HG02840 (cell line): ENCODE measurements around the gene KYNU.
A peak's percentile ranks its signal among the peaks of the same experiment; 100 is the strongest.
"Not testable (repeated sequence)": the region's sequence is repeated elsewhere in the genome, so short reads cannot be mapped to it uniquely, and the experiment has no call there.

Experiments used
- ATAC-seq: cut with Tn5 transposase; IDR thresholded peaks from one replicate; pipeline ENCODE4 v1.9.1; 2021; ENCODE audit warnings: mild to moderate bottlenecking, moderate library complexity, moderate number of reproducible peaks; ENCODE audit not compliant: unreplicated experiment, low FRiP score

The KYNU gene

GRCh38 chr2:142993771-142994170, 116.3 kb downstream of the KYNU start:
- ATAC-seq, result no peak

GRCh38 chr2:142994665-142995064, 117.2 kb downstream of the KYNU start:
- ATAC-seq, result no peak

GRCh38 chr2:142997231-142997630, 119.8 kb downstream of the KYNU start:
- ATAC-seq, result no peak

- no peak for ATAC-seq
These were observed 123.1 kb downstream of the KYNU start for GRCh38 chr2:143000599-143000998.

- no peak for ATAC-seq
These were observed 124.0 kb downstream of the KYNU start for GRCh38 chr2:143001501-143001900.

- ATAC-seq, result no peak
These were observed 138.2 kb downstream of the KYNU start for GRCh38 chr2:143015656-143016055.

- ATAC-seq, result no peak
These were observed 149.1 kb downstream of the KYNU start for GRCh38 chr2:143026411-143027054.

- no peak for ATAC-seq
These were observed 151.7 kb downstream of the KYNU start for GRCh38 chr2:143029141-143029540.

- no peak for ATAC-seq
These were observed 152.7 kb downstream of the KYNU start for GRCh38 chr2:143030127-143030526.

- ATAC-seq, result peak; percentile 90
These were observed 157.0 kb downstream of the KYNU start for GRCh38 chr2:143034292-143035074.

- ATAC-seq, result no peak
These were observed 174.0 kb downstream of the KYNU start for GRCh38 chr2:143051465-143051864.

GRCh38 chr2:143053437-143053836, 176.0 kb downstream of the KYNU start:
- not testable (repeated sequence) for ATAC-seq

- no peak for ATAC-seq
These were observed 179.1 kb downstream of the KYNU start for GRCh38 chr2:143056550-143056949.

- no peak for ATAC-seq
These were observed 181.4 kb downstream of the KYNU start for GRCh38 chr2:143058851-143059250.

- ATAC-seq, result no peak
These were observed 186.2 kb downstream of the KYNU start for GRCh38 chr2:143063612-143064200.

- no peak for ATAC-seq
These were observed 190.6 kb downstream of the KYNU start for GRCh38 chr2:143068094-143068493.

GRCh38 chr2:143068509-143068908, 191.0 kb downstream of the KYNU start:
- ATAC-seq, result no peak

GRCh38 chr2:143070704-143071103, 193.2 kb downstream of the KYNU start:
- ATAC-seq, result no peak

GRCh38 chr2:143071185-143071876, 193.9 kb downstream of the KYNU start:
- no peak for ATAC-seq

GRCh38 chr2:143074913-143075312, 197.4 kb downstream of the KYNU start:
- not testable (repeated sequence) for ATAC-seq

- no peak for ATAC-seq
These were observed 198.2 kb downstream of the KYNU start for GRCh38 chr2:143075711-143076110.
